GM04503 (cell line): Measurements from ENCODE around the gene SULT1A3.
"Not testable (repeated sequence)": the region's sequence is repeated elsewhere in the genome, so short reads cannot be mapped to it uniquely, and the experiment has no call there.

ENCODE experiments used
- DNase-seq: peaks from one replicate; pipeline ENCODE4 v3.0.0-alpha.2; 2012; ENCODE audit warnings: low read depth

The SULT1A3 gene

GRCh38 chr16:30186782-30187555 lies 12.1 kb upstream of the SULT1A3 start:
- no peak for DNase-seq

- no peak for DNase-seq
Measured at GRCh38 chr16:30187556-30187865, 11.5 kb upstream of the SULT1A3 start.

GRCh38 chr16:30187971-30188561 lies 11.0 kb upstream of the SULT1A3 start:
- DNase-seq, result no peak

GRCh38 chr16:30191158-30191557 lies 7.9 kb upstream of the SULT1A3 start:
- not testable (repeated sequence) for DNase-seq

GRCh38 chr16:30193098-30193497 lies 6.0 kb upstream of the SULT1A3 start:
- not testable (repeated sequence) for DNase-seq

- DNase-seq, result not testable (repeated sequence)
Measured at GRCh38 chr16:30193615-30194014, 5.4 kb upstream of the SULT1A3 start, which contains the start of the genes BOLA2B and SLX1A. BOLA2B (minus strand) TSS chr16:30193666; CDS start chr16:30193595, 71 bp downstream. SLX1A (plus strand) TSS chr16:30193875; CDS start chr16:30194085, 210 bp downstream.

- DNase-seq, result not testable (repeated sequence)
Measured at GRCh38 chr16:30194172-30194925, 4.7 kb upstream of the SULT1A3 start.

- DNase-seq, result not testable (repeated sequence)
Measured at GRCh38 chr16:30197001-30197400, 2.1 kb upstream of the SULT1A3 start.

- DNase-seq, result not testable (repeated sequence)
Measured at GRCh38 chr16:30199608-30200343, 721 bp downstream of the SULT1A3 start.

- DNase-seq, result not testable (repeated sequence)
Measured at GRCh38 chr16:30205541-30206236, 6.6 kb downstream of the SULT1A3 start.

- not testable (repeated sequence) for DNase-seq
Measured at GRCh38 chr16:30206252-30206651, 7.2 kb downstream of the SULT1A3 start.

GRCh38 chr16:30207063-30207704 lies 8.1 kb downstream of the SULT1A3 start:
- DNase-seq, result not testable (repeated sequence)

- DNase-seq, result not testable (repeated sequence)
Measured at GRCh38 chr16:30209032-30209431, 10.0 kb downstream of the SULT1A3 start.

GRCh38 chr16:30211414-30211813 lies 12.4 kb downstream of the SULT1A3 start:
- not testable (repeated sequence) for DNase-seq

- not testable (repeated sequence) for DNase-seq
Measured at GRCh38 chr16:30217082-30217481, 18.0 kb downstream of the SULT1A3 start.

GRCh38 chr16:30248379-30248778 lies 49.3 kb downstream of the SULT1A3 start, which contains the start of gene NPIPB13:
NPIPB13 (minus strand) TSS chr16:30248479; CDS start chr16:30245573, 2,906 bp downstream.
- DNase-seq, result not testable (repeated sequence)
